Measurements from ENCODE around the gene FBXW7.

FBXW7 gene

GRCh38 chr4:152464030-152464823 lies 71.7 kb downstream of the FBXW7 start:
- DNase-seq, result peak; percentile 40

GRCh38 chr4:152463562-152463961 lies 72.3 kb downstream of the FBXW7 start:
- no peak for DNase-seq

- DNase-seq, result no peak
Measured at GRCh38 chr4:152462695-152463094, 73.2 kb downstream of the FBXW7 start.

GRCh38 chr4:152462047-152462446 lies 73.8 kb downstream of the FBXW7 start:
- no peak for DNase-seq

- DNase-seq, result peak; percentile 83
Measured at GRCh38 chr4:152460488-152460887, 75.4 kb downstream of the FBXW7 start.

- no peak for DNase-seq
Measured at GRCh38 chr4:152459326-152459725, 76.6 kb downstream of the FBXW7 start.

GRCh38 chr4:152458801-152459302 lies 77.0 kb downstream of the FBXW7 start:
- DNase-seq, result peak; percentile 47

GRCh38 chr4:152456609-152457008 lies 79.3 kb downstream of the FBXW7 start:
- no peak for DNase-seq

GRCh38 chr4:152455311-152455710 lies 80.6 kb downstream of the FBXW7 start:
- DNase-seq, result no peak

- DNase-seq, result peak; percentile 42
Measured at GRCh38 chr4:152454398-152455011, 81.4 kb downstream of the FBXW7 start.

- DNase-seq, result no peak
Measured at GRCh38 chr4:152451496-152451895, 84.4 kb downstream of the FBXW7 start.

- no peak for DNase-seq
Measured at GRCh38 chr4:152448854-152449253, 87.0 kb downstream of the FBXW7 start.

- DNase-seq, result peak; percentile 24
Measured at GRCh38 chr4:152448038-152448707, 87.7 kb downstream of the FBXW7 start.

GRCh38 chr4:152443859-152444258 lies 92.0 kb downstream of the FBXW7 start:
- no peak for DNase-seq

- no peak for DNase-seq
Measured at GRCh38 chr4:152437561-152437960, 98.3 kb downstream of the FBXW7 start.

GRCh38 chr4:152436384-152436783 lies 99.5 kb downstream of the FBXW7 start:
- DNase-seq, result no peak

GRCh38 chr4:152434011-152434410 lies 101.9 kb downstream of the FBXW7 start:
- peak; percentile 34 for DNase-seq

GRCh38 chr4:152431784-152432183 lies 104.1 kb downstream of the FBXW7 start:
- DNase-seq, result no peak

GRCh38 chr4:152431291-152431690 lies 104.6 kb downstream of the FBXW7 start:
- DNase-seq, result no peak

GRCh38 chr4:152430507-152430906 lies 105.4 kb downstream of the FBXW7 start:
- no peak for DNase-seq

GRCh38 chr4:152427981-152428380 lies 107.9 kb downstream of the FBXW7 start:
- peak; percentile 63 for DNase-seq

- peak; percentile 85 for DNase-seq
Measured at GRCh38 chr4:152424977-152425376, 110.9 kb downstream of the FBXW7 start.

- peak; percentile 56 for DNase-seq
Measured at GRCh38 chr4:152424396-152424795, 111.5 kb downstream of the FBXW7 start.

GRCh38 chr4:152422817-152423320 lies 113.0 kb downstream of the FBXW7 start:
- no peak for DNase-seq

All from inflammatory macrophage treated with lipopolysaccharide for 4 hours (primary cell).